ENCODE measurements around the gene SELENOP.

DNA sequence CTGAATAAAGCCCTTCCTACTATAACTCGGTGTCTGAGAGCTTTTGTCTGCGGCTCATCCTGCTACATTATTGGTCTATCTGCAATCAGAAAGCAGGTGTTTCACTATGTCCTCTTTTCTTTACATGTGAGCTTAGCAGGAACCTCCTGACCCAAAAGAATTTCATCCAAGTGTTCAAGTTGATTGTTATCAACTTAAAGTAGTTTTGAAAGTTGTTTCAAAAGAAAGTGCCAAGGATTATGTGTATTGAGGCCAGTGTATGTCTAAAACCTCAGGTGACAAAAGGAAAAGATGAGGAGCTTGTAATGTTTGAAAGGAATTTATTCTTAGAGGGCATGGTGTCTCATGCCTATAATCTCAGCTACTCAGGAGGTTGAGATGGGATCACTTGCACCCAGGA lies 8.1 kb upstream of the SELENOP start:
- no peak for TF ChIP-seq YY1 (IDR thresholded peaks at IDR 0.05; ENCODE audit: insufficient read depth, insufficient read length)
- no peak for TF ChIP-seq ZNF274 (IDR thresholded peaks at IDR 0.05; ENCODE audit: low read depth, low read length)

Data from NT2/D1 (cell line).